ENCODE measurements around the gene TMEM176B. TPM values are rescaled to one million over a fixed set of nuclear protein-coding genes. Genes with fewer than 3 reads are reported as not detected.
"Not testable (repeated sequence)": the region's sequence is repeated elsewhere in the genome, so short reads cannot be mapped to it uniquely, and the experiment has no call there.

TMEM176B gene
- total RNA-seq, 2 donors from 2014 or later = 4.5 to 14.5 TPM

GRCh38 chr7:150781103-150781502 is 19.1 kb downstream of the TMEM176B start:
- intact Hi-C loops (cut with DNase I) = no loop called here
- no peaks in the 10 kb centered on the region for H3K36me3 ChIP-seq
- H3K27ac ChIP-seq = no peak overlapping the region
- 25% methylated on average over 3 of the region's 3 CpGs for WGBS
- H3K9me3 ChIP-seq = no peaks in the 10 kb centered on the region
- H3K27me3 ChIP-seq (replicated peaks; ENCODE audit: insufficient read depth) = no peaks in the 10 kb centered on the region
- no peak overlapping the region for H3K4me3 ChIP-seq
- TF ChIP-seq CTCF (IDR thresholded peaks at IDR 0.05) (no peak), POLR2A (IDR thresholded peaks at IDR 0.05) (no peak), POLR2AphosphoS5 (IDR thresholded peaks at IDR 0.05) (no peak)
- no peaks in the 10 kb centered on the region for H3K4me1 ChIP-seq (replicated peaks)
- no peak for DNase-seq (ENCODE audit: low spot score)

- no peak for DNase-seq (ENCODE audit: low spot score)
- intact Hi-C loops (cut with DNase I) = no loop called here
- Histone ChIP-seq H3K9me3 (no peaks in the 10 kb centered on the region), H3K27me3 (replicated peaks; ENCODE audit: insufficient read depth) (no peaks in the 10 kb centered on the region), H3K4me1 (replicated peaks) (no peaks in the 10 kb centered on the region), H3K27ac (no peak overlapping the region), H3K4me3 (no peak overlapping the region), H3K36me3 (no peaks in the 10 kb centered on the region)
- TF ChIP-seq CTCF (IDR thresholded peaks at IDR 0.05) (no peak), POLR2A (IDR thresholded peaks at IDR 0.05) (no peak)
- WGBS = 78% methylated on average over 3 of the region's 3 CpGs
Observed at GRCh38 chr7:150780292-150780691, 19.9 kb downstream of the TMEM176B start.

- Histone ChIP-seq H3K4me3 (no peak overlapping the region), H3K4me1 (replicated peaks) (no peaks in the 10 kb centered on the region), H3K9me3 (no peaks in the 10 kb centered on the region), H3K27ac (no peak overlapping the region), H3K36me3 (no peaks in the 10 kb centered on the region), H3K27me3 (replicated peaks; ENCODE audit: insufficient read depth) (no peaks in the 10 kb centered on the region)
- WGBS = 7% methylated on average over 12 of the region's 12 CpGs
- intact Hi-C loops (cut with DNase I) = loop anchor here (2.0 kb wide), 1 partner anchor 208 kb away; no protein-coding TSS in a partner anchor
- TF ChIP-seq CTCF (IDR thresholded peaks at IDR 0.05) = peak; percentile 52 to 85 (median 78)
- TF ChIP-seq POLR2AphosphoS5 (IDR thresholded peaks at IDR 0.05) = peak; percentile 44
- TF ChIP-seq POLR2A (IDR thresholded peaks at IDR 0.05) = no peak
- peak; percentile 67 for DNase-seq (ENCODE audit: low spot score)
Observed at GRCh38 chr7:150778738-150779301, 21.3 kb downstream of the TMEM176B start.

- no peak overlapping the region for H3K27ac ChIP-seq
- H3K9me3 ChIP-seq = no peaks in the 10 kb centered on the region
- WGBS = 50% methylated on average over 8 of the region's 8 CpGs
- H3K4me1 ChIP-seq (replicated peaks) = no peaks in the 10 kb centered on the region
- H3K36me3 ChIP-seq = no peaks in the 10 kb centered on the region
- no peak for TF ChIP-seq POLR2A (IDR thresholded peaks at IDR 0.05)
- no peak for TF ChIP-seq CTCF (IDR thresholded peaks at IDR 0.05)
- TF ChIP-seq POLR2AphosphoS5 (IDR thresholded peaks at IDR 0.05) = no peak
- no peaks in the 10 kb centered on the region for H3K27me3 ChIP-seq (replicated peaks; ENCODE audit: insufficient read depth)
- H3K4me3 ChIP-seq = no peak overlapping the region
- DNase-seq (ENCODE audit: low spot score) = no peak
- intact Hi-C loops (cut with DNase I) = loop anchor here (2.0 kb wide), 1 partner anchor 209 kb away; no protein-coding TSS in a partner anchor
Observed at GRCh38 chr7:150778014-150778737, 22.0 kb downstream of the TMEM176B start.

GRCh38 chr7:150774131-150774530 is 26.0 kb downstream of the TMEM176B start:
- DNase-seq (ENCODE audit: low spot score); H3K27ac ChIP-seq; H3K36me3 ChIP-seq; H3K4me3 ChIP-seq; H3K4me1 ChIP-seq (replicated peaks); intact Hi-C loops (cut with DNase I); H3K27me3 ChIP-seq (replicated peaks; ENCODE audit: insufficient read depth); H3K9me3 ChIP-seq: not testable (repeated sequence)
- 90% methylated on average over 1 of the region's 1 CpG for WGBS
